GM12878 (cell line): ENCODE measurements around the gene PRDM2. TPM values are rescaled to one million over a fixed set of nuclear protein-coding genes. Genes with fewer than 3 reads are reported as not detected.

Experiments
- ATAC-seq: fragments of 200-7000 bp; cut with Tn5 transposase; 3 replicates; pipeline ENCODE4 v1.9.1; 2020; ENCODE audit warnings: mild to moderate bottlenecking, moderate library complexity
- BruUV-seq: library from RNA; stranded (reverse); fragments of 400-500 nt; replicated peaks from 2 replicates; lab custom pipeline; 2021; lab: Mats Ljungman, UMichigan
- CTCF ChIA-PET: fragments of 300-600 bp; sonication (Branson Sonifier 250); formaldehyde crosslinking; extraction: SDS; loops from one replicate; lab custom pipeline; 2021; ENCODE audit warnings: inconsistent platforms; lab: Yijun Ruan, JAX
- POLR2A ChIA-PET: fragments of 350-600 bp; formaldehyde crosslinking; extraction: SDS; loops from one replicate; lab custom pipeline; 2021; ENCODE audit warnings: inconsistent platforms; lab: Charles Lee
- RAD21 ChIA-PET: fragments of 300-600 bp; sonication (Branson Sonifier 250); formaldehyde crosslinking; loops from one replicate; lab custom pipeline; 2023; ENCODE audit warnings: antibody characterized with exemption; ENCODE audit not compliant: unreplicated experiment; lab: Charles Lee
- SMC1A ChIA-PET: fragments of 300-600 bp; sonication (Branson Sonifier 250); formaldehyde crosslinking; loops from one replicate; lab custom pipeline; 2023; ENCODE audit not compliant: unreplicated experiment, uncharacterized antibody; lab: Charles Lee
- DNase-seq: peaks from one replicate; pipeline ENCODE4 v3.0.0-alpha.2; 2011; ENCODE audit warnings: low read depth, low spot score
- FAIRE-seq: peaks from 3 replicates; lab custom pipeline; 2011; peaks lifted over from hg19 to GRCh38; lab: Jason Lieb, UNC
- H2AFZ ChIP-seq: 2 replicates; pipeline ENCODE4 v1.6.0; 2011; ENCODE audit warnings: low read depth, low read length, control low read depth; ENCODE audit not compliant: control insufficient read depth
- H3K27ac ChIP-seq: 2 replicates; pipeline ENCODE4 v1.5.1; 2011; ENCODE audit warnings: control low read depth; ENCODE audit not compliant: control insufficient read depth, insufficient read depth
- H3K27me3 ChIP-seq, 2 experiments: replicated peaks in 1 of 2; 2 replicates each; pipeline versions ENCODE4 v1.6.0 to v1.6.1; 2011; ENCODE audit warnings: low read length in 1 of 2; ENCODE audit not compliant: control insufficient read depth in 2 of 2, insufficient read depth in 2 of 2
- H3K36me3 ChIP-seq, 2 experiments: 2 replicates each; pipeline ENCODE4 v1.5.1; 2011; ENCODE audit warnings: low read length in 1 of 2; ENCODE audit not compliant: control insufficient read depth in 2 of 2, insufficient read depth in 2 of 2
- H3K4me1 ChIP-seq: 2 replicates; pipeline ENCODE4 v1.6.1; 2011; ENCODE audit warnings: mild to moderate bottlenecking, low read length, moderate library complexity, mixed read lengths; ENCODE audit not compliant: control insufficient read depth, insufficient read depth
- H3K4me2 ChIP-seq: 2 replicates; pipeline ENCODE4 v1.6.0; 2011; ENCODE audit warnings: control low read depth; ENCODE audit not compliant: control insufficient read depth, insufficient read depth
- H3K4me3 ChIP-seq: fragments of 200-600 bp; sonication (generic); 2 replicates; pipeline ENCODE4 v1.5.1; 2016
- H3K79me2 ChIP-seq: 2 replicates; pipeline ENCODE4 v1.6.0; 2011; ENCODE audit warnings: low read length; ENCODE audit not compliant: control insufficient read depth, insufficient read depth
- H3K9ac ChIP-seq: 2 replicates; pipeline ENCODE4 v1.8.0; 2011; ENCODE audit warnings: low read length, control low read depth, mixed read lengths; ENCODE audit not compliant: control insufficient read depth, insufficient read depth
- H3K9me3 ChIP-seq: replicated peaks from 3 replicates; pipeline ENCODE4 v1.5.1; 2011; ENCODE audit warnings: mild to moderate bottlenecking, low read length; ENCODE audit not compliant: control insufficient read depth, insufficient read depth
- H4K20me1 ChIP-seq: 2 replicates; pipeline ENCODE4 v1.6.0; 2011; ENCODE audit not compliant: control insufficient read depth, insufficient read depth
- BMI1 ChIP-seq: fragments of 450-650 bp; IDR thresholded peaks from 2 replicates; pipeline ENCODE4 v1.6.1; 2016; ENCODE audit warnings: mild to moderate bottlenecking, moderate library complexity, borderline replicate concordance
- RUNX3 ChIP-seq: IDR thresholded peaks from 2 replicates; pipeline ENCODE4 v1.6.1; 2012; ENCODE audit warnings: low read length, inconsistent platforms
- SRF ChIP-seq, 2 experiments: IDR thresholded peaks; 2 replicates each; pipeline ENCODE4 v1.6.1; 2011; ENCODE audit warnings: low read depth in 2 of 2, low read length in 2 of 2, mild to moderate bottlenecking in 1 of 2, moderate library complexity in 1 of 2
- in situ Hi-C: fragments of 300-500 bp; cut with MboI; formaldehyde crosslinking; loops from 9 replicates; pipeline ENCODE4 v1.14.3; 2018; ENCODE audit warnings: mixed read lengths
- intact Hi-C: fragments of 100-400 bp; cut with micrococcal nuclease; formaldehyde crosslinking; loops from one replicate; pipeline ENCODE4 v1.14.2; 2022; ENCODE audit not compliant: unreplicated experiment
- polyA plus RNA-seq, 11 experiments: library from polyadenylated mRNA; depleted of rRNA in 4 of 11; unstranded in 6 of 11; stranded (reverse) in 5 of 11; fragments of >200 nt; fragmentation: Nextera tagmentation in 4 of 11; fragmentation: Illumina TruSeq in 1 of 11; extraction: Ambion mirVana in 4 of 11; extraction: Trizol in 1 of 11; gene quantifications; 1 replicate in 1 of 11; 2 replicates in 10 of 11; pipeline versions ENCODE4 v1.2.1 to v1.2.3, GENCODE V29; 2011 to 2016; ENCODE audit warnings: inconsistent platforms in 2 of 11, missing spikeins in 2 of 11, low read depth in 1 of 11
- total RNA-seq, 4 experiments: library from RNA; depleted of rRNA in 3 of 4; stranded (reverse); fragments of >200 nt in 3 of 4; fragmentation: Illumina TruSeq in 1 of 4; extraction: Trizol in 1 of 4; gene quantifications; 2 replicates each; pipeline versions ENCODE4 v1.2.1 to v1.2.3, GENCODE V29; 2013 to 2021
- TF ChIP-seq, protein P1 (sequence below): fragments of 450-650 bp; IDR thresholded peaks from 2 replicates; pipeline ENCODE4 v1.6.1; 2017; ENCODE audit warnings: antibody characterized with exemption, mild to moderate bottlenecking, moderate library complexity

Gene PRDM2
- total and polyA plus RNA-seq, 10 of the 15 experiments (the other 5 are each of a cell fraction or from before 2014, with no cell fraction given), result 8.4 to 45.1 (median 23.5) TPM

DNA sequence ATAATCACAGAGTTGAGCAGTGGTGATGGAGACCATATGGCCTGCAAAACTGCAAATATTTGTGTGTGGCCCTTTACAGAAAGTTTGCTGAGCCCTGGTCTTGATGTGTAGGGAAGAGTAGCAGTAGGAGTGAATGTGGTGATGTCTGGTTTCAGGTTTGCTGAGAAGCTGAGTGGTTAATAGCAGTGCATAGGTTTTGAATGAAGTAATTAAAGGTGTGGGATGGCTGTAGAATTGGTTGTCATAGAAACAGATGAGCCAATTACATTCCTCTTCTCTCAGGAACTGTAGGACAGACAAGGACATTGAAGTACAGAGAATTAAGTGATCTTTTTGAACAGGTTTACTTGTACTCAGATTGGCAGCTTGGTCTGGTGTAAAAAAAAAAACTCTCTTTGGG, 37.4 kb downstream of the PRDM2 start:
- H3K36me3 ChIP-seq, result peaks cover 0 to 1% of the 10 kb centered on the region in 2 experiments; a peak in 3 of 4 replicates
- DNase-seq (no peak), ATAC-seq (peak; percentile 66), FAIRE-seq (peak; percentile 38)
- H3K9ac ChIP-seq, result no peak overlapping the region
- intact Hi-C loops (no loop called here), in situ Hi-C loops (loop anchor here (25.0 kb wide), 1 partner anchor 1575 kb away; the partner anchor contains the start of gene TNFRSF1B)
- H2AFZ ChIP-seq, result no peak overlapping the region
- no peak overlapping the region for H3K27ac ChIP-seq
- CTCF ChIA-PET, result interaction anchor here (1.0 to 1.2 kb wide), 2 partner anchors 12 kb away, joined by 3 to 8 read pairs; no protein-coding TSS in a partner anchor
- TF ChIP-seq BMI1 (peak; percentile 91), RUNX3 (peak; percentile 32; the same call in 1 of the 2 replicates), SRF (IDR thresholded peaks at IDR 0.05; ENCODE audit: low read depth in 2 of 2, low read length in 2 of 2) (no peak)
- TF ChIP-seq, protein P1, sequence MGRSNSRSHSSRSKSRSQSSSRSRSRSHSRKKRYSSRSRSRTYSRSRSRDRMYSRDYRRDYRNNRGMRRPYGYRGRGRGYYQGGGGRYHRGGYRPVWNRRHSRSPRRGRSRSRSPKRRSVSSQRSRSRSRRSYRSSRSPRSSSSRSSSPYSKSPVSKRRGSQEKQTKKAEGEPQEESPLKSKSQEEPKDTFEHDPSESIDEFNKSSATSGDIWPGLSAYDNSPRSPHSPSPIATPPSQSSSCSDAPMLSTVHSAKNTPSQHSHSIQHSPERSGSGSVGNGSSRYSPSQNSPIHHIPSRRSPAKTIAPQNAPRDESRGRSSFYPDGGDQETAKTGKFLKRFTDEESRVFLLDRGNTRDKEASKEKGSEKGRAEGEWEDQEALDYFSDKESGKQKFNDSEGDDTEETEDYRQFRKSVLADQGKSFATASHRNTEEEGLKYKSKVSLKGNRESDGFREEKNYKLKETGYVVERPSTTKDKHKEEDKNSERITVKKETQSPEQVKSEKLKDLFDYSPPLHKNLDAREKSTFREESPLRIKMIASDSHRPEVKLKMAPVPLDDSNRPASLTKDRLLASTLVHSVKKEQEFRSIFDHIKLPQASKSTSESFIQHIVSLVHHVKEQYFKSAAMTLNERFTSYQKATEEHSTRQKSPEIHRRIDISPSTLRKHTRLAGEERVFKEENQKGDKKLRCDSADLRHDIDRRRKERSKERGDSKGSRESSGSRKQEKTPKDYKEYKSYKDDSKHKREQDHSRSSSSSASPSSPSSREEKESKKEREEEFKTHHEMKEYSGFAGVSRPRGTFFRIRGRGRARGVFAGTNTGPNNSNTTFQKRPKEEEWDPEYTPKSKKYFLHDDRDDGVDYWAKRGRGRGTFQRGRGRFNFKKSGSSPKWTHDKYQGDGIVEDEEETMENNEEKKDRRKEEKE, result no peak
- TSS peak; percentile 9 for BruUV-seq
- no peak overlapping the region for H3K4me3 ChIP-seq
- RAD21 ChIA-PET, result interaction anchor here (1.2 kb wide), 1 partner anchor 12 kb away, joined by 3 read pairs; no protein-coding TSS in a partner anchor
- H3K9me3 ChIP-seq, result no peaks in the 10 kb centered on the region
- SMC1A ChIA-PET, result interaction anchor here (1.0 to 1.5 kb wide), 4 partner anchors 8 to 30 kb away, joined by 3 to 11 read pairs (median 3); no protein-coding TSS in a partner anchor
- H3K4me1 ChIP-seq, result peaks cover 10% of the 10 kb centered on the region
- H4K20me1 ChIP-seq, result no peaks in the 10 kb centered on the region
- H3K4me2 ChIP-seq, result no peak overlapping the region
- peaks cover 25% of the 10 kb centered on the region for H3K79me2 ChIP-seq
- POLR2A ChIA-PET, result interaction anchor here (1.1 to 1.3 kb wide), 2 partner anchors 9 to 24 kb away, joined by 3 to 4 read pairs; no protein-coding TSS in a partner anchor
- H3K27me3 ChIP-seq, result no peaks in the 10 kb centered on the region
